Measurements from ENCODE around the gene FGF18.

The FGF18 gene

DNA sequence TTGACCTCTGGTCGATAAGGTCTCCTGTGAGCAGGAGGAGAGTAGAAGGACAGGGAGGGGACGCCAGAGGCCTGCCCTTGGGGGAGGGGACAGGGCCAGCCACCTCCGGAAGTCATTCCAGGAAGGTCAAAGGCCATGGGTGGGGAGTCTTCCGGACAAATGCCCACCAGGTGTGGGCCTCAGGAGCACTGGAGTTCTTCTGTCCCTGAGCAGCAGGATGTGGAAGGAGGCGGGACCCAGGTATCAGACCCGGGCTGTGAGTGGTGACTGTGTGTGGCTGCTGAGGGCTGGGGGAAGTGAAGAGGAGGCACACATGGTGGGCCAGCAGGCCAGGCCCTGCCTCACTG lies 13.9 kb downstream of the FGF18 start:
- no peak overlapping the region for H3K27ac ChIP-seq (ENCODE audit: low read depth, low read length, severe bottlenecking)
- H3K9me3 ChIP-seq (ENCODE audit: control insufficient read depth, low read length): no peaks in the 10 kb centered on the region
- peaks cover 5% of the 10 kb centered on the region for H3K4me1 ChIP-seq (ENCODE audit: control insufficient read depth, insufficient read depth, low read length, poor library complexity, severe bottlenecking)
- no peak overlapping the region for H3K4me3 ChIP-seq (ENCODE audit: extremely low read depth, insufficient read depth, low read length, poor library complexity, severe bottlenecking)
- H3K36me3 ChIP-seq (ENCODE audit: control insufficient read depth, insufficient read depth, low read length): no peaks in the 10 kb centered on the region
- WGBS, 2 experiments (ENCODE audit: insufficient coverage in 2 of 2): 40 to 50% methylated on average over 2 to 6 of the region's 6 CpGs

DNA sequence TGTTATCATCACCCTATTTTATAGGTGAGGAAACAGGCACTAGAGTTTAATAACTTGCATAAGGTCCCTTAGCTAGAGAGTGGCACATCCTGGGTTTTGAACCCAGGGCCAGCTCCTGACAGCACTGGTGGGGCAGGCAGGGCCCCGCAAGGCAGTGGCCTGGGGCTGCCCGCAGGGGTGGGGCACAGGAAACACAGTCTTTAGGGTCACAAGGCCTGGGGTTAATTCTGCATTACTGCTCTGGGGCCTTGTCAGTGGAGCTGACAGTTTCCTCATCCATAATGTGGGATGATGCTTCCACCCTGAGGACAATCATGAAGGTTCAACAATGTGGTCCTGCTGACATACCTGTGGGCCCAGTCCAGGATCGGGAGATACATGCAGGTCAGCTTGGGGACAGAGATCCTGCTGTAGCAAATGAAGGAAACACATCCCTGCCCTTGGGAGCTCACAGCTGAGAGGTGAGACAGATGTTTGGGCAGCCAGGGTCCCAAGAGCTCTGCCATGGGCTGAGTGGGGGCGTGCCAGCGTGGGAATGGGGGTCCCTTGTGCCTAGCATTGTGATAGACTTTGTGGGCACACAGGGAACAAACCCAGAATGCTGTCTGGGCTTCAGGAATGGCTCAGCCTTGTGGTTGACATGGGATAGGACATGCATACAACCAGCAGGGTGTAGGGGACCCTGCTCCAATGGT lies 14.7 kb downstream of the FGF18 start:
- no peaks in the 10 kb centered on the region for H3K9me3 ChIP-seq (ENCODE audit: control insufficient read depth, low read length)
- H3K4me1 ChIP-seq (ENCODE audit: control insufficient read depth, insufficient read depth, low read length, poor library complexity, severe bottlenecking): peaks cover 5% of the 10 kb centered on the region
- no peak overlapping the region for H3K4me3 ChIP-seq (ENCODE audit: extremely low read depth, insufficient read depth, low read length, poor library complexity, severe bottlenecking)
- no peaks in the 10 kb centered on the region for H3K36me3 ChIP-seq (ENCODE audit: control insufficient read depth, insufficient read depth, low read length)
- H3K27ac ChIP-seq (ENCODE audit: low read depth, low read length, severe bottlenecking): no peak overlapping the region
- 85 to 98% methylated on average over 5 of the region's 5 CpGs for WGBS, 2 experiments (ENCODE audit: insufficient coverage in 2 of 2)

DNA sequence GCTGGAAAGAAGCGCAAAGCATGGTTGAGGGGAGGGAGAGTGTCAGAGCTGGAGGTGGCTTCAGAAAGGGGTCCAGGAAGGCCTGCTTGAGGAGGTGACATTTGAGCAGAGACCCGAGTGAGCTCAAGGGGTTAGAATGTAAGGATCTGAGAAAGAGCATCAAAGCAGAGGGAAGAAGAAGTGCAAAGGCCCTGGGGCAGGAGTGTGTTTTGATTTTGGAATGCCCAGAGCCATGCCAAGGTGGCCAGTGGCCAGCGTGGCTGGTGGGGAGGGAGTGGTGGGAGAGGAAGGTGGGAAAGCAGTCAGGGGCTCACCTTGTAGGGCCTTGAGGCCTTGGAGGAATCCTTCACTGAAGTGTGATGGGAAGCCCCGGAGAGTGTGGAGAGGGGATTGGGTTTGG lies 15.4 kb downstream of the FGF18 start:
- Histone ChIP-seq H3K4me1 (ENCODE audit: control insufficient read depth, insufficient read depth, low read length, poor library complexity, severe bottlenecking) (peaks cover 5% of the 10 kb centered on the region), H3K4me3 (ENCODE audit: extremely low read depth, insufficient read depth, low read length, poor library complexity, severe bottlenecking) (no peak overlapping the region), H3K27ac (ENCODE audit: low read depth, low read length, severe bottlenecking) (no peak overlapping the region), H3K9me3 (ENCODE audit: control insufficient read depth, low read length) (no peaks in the 10 kb centered on the region), H3K36me3 (ENCODE audit: control insufficient read depth, insufficient read depth, low read length) (no peaks in the 10 kb centered on the region)
- 89 to 91% methylated on average over 4 of the region's 4 CpGs for WGBS, 2 experiments (ENCODE audit: insufficient coverage in 2 of 2)

DNA sequence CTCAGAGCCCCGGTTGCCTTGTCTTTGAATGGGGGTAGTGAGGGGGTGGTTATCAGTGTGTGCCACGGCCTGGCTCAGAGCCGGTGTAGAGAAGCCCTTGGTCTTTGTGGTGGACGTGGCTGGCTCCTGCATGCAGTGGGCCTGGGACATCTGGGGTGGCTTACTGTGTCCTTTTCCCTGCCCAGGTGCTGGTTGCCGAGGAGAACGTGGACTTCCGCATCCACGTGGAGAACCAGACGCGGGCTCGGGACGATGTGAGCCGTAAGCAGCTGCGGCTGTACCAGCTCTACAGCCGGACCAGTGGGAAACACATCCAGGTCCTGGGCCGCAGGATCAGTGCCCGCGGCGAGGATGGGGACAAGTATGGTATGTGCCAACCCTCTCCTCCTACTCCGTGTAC lies 16.5 kb downstream of the FGF18 start:
- H3K4me1 ChIP-seq (ENCODE audit: control insufficient read depth, insufficient read depth, low read length, poor library complexity, severe bottlenecking): peaks cover 5% of the 10 kb centered on the region
- 90 to 91% methylated on average over 8 to 19 of the region's 20 CpGs for WGBS, 2 experiments (ENCODE audit: insufficient coverage in 2 of 2)
- no peaks in the 10 kb centered on the region for H3K36me3 ChIP-seq (ENCODE audit: control insufficient read depth, insufficient read depth, low read length)
- no peak overlapping the region for H3K4me3 ChIP-seq (ENCODE audit: extremely low read depth, insufficient read depth, low read length, poor library complexity, severe bottlenecking)
- no peaks in the 10 kb centered on the region for H3K9me3 ChIP-seq (ENCODE audit: control insufficient read depth, low read length)
- no peak overlapping the region for H3K27ac ChIP-seq (ENCODE audit: low read depth, low read length, severe bottlenecking)

DNA sequence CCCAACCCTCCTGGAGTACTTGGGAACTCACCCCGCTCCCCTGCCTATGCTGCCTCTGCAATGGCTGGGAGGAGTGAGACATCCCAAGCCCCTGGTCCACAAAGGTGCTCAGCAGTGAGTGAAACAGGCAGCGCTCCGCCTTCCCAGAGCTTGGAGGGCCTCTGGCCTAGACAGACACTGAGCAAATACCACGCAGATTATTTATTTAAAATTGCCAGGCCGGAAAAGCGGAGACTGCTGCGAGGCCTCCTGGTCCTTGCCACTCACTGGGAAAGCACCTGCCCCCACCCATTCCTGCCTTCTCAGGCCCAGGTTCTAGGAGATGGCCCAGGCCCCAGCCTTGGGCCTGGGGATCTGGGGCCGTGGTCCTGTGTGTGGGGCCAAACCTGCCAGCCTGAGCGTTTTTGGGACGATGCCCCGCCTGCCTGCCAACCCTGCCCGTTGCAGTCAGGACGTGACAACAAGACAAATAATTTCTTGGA lies 17.4 kb downstream of the FGF18 start:
- H3K36me3 ChIP-seq (ENCODE audit: control insufficient read depth, insufficient read depth, low read length): no peaks in the 10 kb centered on the region
- no peaks in the 10 kb centered on the region for H3K9me3 ChIP-seq (ENCODE audit: control insufficient read depth, low read length)
- H3K4me3 ChIP-seq (ENCODE audit: extremely low read depth, insufficient read depth, low read length, poor library complexity, severe bottlenecking): no peak overlapping the region
- peaks cover 5% of the 10 kb centered on the region for H3K4me1 ChIP-seq (ENCODE audit: control insufficient read depth, insufficient read depth, low read length, poor library complexity, severe bottlenecking)
- WGBS, 2 experiments (ENCODE audit: insufficient coverage in 2 of 2): 88 to 89% methylated on average over 13 of the region's 13 CpGs
- no peak overlapping the region for H3K27ac ChIP-seq (ENCODE audit: low read depth, low read length, severe bottlenecking)

DNA sequence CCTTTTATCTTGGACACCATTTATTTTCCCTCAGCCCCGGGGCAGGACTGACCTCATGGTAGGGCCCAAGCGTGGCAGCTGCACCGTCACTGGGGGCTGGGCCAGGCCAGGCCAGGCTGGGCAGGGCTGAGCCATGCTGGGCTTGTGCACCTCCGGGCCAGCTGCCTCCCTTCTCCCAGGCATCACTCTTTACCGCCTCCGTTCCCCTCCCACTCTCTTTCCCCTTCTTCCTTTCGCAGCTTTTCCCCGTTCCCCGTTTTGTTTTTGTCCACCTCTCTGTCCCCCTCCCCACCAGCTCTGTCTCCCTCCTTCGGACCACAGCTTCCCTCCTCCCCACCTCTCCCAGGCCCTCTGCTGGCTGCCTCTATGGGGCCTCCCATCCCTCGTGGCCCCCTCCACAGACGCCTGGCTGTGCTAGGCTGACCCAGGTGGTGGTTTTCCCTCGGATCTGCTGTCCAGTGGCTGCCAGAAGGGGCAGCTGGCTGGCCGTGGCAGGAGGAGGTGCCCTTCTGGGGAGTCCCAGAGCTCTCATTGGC lies 17.9 kb downstream of the FGF18 start:
- 40 to 55% methylated on average over 11 to 14 of the region's 14 CpGs for WGBS, 2 experiments (ENCODE audit: insufficient coverage in 2 of 2)
- no peak overlapping the region for H3K4me3 ChIP-seq (ENCODE audit: extremely low read depth, insufficient read depth, low read length, poor library complexity, severe bottlenecking)
- H3K4me1 ChIP-seq (ENCODE audit: control insufficient read depth, insufficient read depth, low read length, poor library complexity, severe bottlenecking): peaks cover 5% of the 10 kb centered on the region
- H3K27ac ChIP-seq (ENCODE audit: low read depth, low read length, severe bottlenecking): no peak overlapping the region
- no peaks in the 10 kb centered on the region for H3K9me3 ChIP-seq (ENCODE audit: control insufficient read depth, low read length)
- H3K36me3 ChIP-seq (ENCODE audit: control insufficient read depth, insufficient read depth, low read length): no peaks in the 10 kb centered on the region

DNA sequence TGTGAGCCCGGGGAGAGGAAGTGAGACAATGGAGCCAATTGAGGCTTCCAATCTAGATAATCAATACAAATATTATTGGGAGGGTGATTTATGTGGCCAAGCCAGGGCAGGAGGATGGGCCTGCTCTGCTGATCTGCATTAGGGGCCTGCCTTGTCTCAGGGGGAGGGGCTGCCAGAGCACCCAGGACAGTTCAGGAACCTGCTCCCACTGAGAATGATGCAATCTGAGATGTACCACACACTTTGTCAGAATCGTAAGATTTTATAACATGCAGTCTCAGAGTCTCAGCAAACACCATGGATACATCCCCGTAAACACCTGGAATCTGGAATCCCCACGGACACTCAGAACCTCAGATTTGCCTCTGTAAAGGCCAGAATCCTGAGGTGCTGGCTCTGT lies 19.3 kb downstream of the FGF18 start:
- Histone ChIP-seq H3K9me3 (ENCODE audit: control insufficient read depth, low read length) (no peaks in the 10 kb centered on the region), H3K27ac (ENCODE audit: low read depth, low read length, severe bottlenecking) (no peak overlapping the region), H3K4me3 (ENCODE audit: extremely low read depth, insufficient read depth, low read length, poor library complexity, severe bottlenecking) (no peak overlapping the region), H3K36me3 (ENCODE audit: control insufficient read depth, insufficient read depth, low read length) (no peaks in the 10 kb centered on the region), H3K4me1 (ENCODE audit: control insufficient read depth, insufficient read depth, low read length, poor library complexity, severe bottlenecking) (no peaks in the 10 kb centered on the region)
- 83 to 88% methylated on average over 3 of the region's 4 CpGs for WGBS, 2 experiments (ENCODE audit: insufficient coverage in 2 of 2)

DNA sequence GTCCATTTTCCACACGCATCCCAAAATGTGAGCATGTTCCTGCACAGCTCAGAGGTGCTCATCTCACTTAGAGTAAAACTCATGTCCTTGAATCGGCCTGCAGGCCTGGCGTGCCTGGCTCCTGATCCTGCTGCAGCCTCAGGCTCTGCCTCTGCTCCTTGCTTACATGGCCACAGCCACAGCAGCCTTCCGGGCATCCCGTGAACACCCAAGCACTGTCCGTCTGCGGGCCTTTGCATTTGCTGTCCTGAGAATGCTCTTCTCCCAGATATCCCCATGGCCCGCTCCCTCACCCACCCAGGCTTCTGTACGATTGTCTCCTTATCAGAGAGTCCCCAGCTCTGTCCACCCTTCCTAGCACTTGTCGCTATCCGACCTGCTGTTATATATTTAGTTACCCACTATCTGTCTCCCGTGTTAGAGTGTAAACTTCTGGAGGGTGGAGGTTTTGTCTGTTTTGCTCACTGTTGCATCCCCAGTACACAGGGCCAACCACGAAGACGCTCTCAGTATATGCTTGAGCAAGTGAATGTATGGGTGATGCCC lies 21.9 kb downstream of the FGF18 start:
- H3K4me1 ChIP-seq (ENCODE audit: control insufficient read depth, insufficient read depth, low read length, poor library complexity, severe bottlenecking): no peaks in the 10 kb centered on the region
- no peak overlapping the region for H3K4me3 ChIP-seq (ENCODE audit: extremely low read depth, insufficient read depth, low read length, poor library complexity, severe bottlenecking)
- no peak overlapping the region for H3K27ac ChIP-seq (ENCODE audit: low read depth, low read length, severe bottlenecking)
- no peaks in the 10 kb centered on the region for H3K36me3 ChIP-seq (ENCODE audit: control insufficient read depth, insufficient read depth, low read length)
- no peaks in the 10 kb centered on the region for H3K9me3 ChIP-seq (ENCODE audit: control insufficient read depth, low read length)
- 92% methylated on average over 10 to 11 of the region's 14 CpGs for WGBS, 2 experiments (ENCODE audit: insufficient coverage in 2 of 2)

DNA sequence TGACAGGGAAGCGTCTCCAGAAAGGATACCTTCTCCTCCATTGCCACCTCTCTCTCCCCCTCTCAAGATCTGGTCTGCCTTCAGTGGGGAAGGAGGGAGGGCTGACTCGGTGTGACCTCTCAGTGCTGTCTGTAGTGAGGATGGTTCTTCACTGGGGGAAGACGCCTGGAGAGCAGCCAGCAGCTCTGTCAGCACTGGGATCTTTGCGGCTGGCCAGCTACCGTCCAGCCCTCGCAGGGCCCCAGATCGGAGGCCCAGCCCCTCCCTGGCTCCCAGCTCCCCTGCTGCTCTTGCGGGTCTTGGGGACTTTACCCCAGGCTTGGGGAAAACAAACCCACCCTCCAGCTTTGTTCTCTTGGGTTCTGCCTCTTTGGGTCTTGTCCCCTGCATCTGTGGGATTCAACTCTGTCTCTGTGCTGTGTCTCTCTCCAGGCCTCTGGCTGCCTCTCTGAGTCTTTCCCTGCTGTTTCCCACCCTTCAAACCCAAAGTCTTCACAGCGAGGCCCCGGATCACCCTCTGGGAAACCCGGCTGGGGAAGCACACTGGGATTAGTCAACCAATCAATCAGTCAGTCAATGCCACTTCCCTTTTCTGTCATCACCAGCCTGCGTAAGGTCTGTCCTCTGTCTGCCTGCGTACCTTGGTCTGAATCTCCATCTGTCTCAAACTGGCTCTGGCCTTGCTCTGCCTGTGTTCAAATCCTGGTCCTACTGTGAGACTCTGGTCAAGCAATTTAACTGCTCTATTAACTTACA lies 23.0 kb downstream of the FGF18 start:
- 73 to 75% methylated on average over 12 of the region's 13 CpGs for WGBS, 2 experiments (ENCODE audit: insufficient coverage in 2 of 2)
- peaks cover 3% of the 10 kb centered on the region for H3K4me1 ChIP-seq (ENCODE audit: control insufficient read depth, insufficient read depth, low read length, poor library complexity, severe bottlenecking)
- H3K36me3 ChIP-seq (ENCODE audit: control insufficient read depth, insufficient read depth, low read length): no peaks in the 10 kb centered on the region
- H3K9me3 ChIP-seq (ENCODE audit: control insufficient read depth, low read length): no peaks in the 10 kb centered on the region
- H3K4me3 ChIP-seq (ENCODE audit: extremely low read depth, insufficient read depth, low read length, poor library complexity, severe bottlenecking): no peak overlapping the region
- no peak overlapping the region for H3K27ac ChIP-seq (ENCODE audit: low read depth, low read length, severe bottlenecking)

DNA sequence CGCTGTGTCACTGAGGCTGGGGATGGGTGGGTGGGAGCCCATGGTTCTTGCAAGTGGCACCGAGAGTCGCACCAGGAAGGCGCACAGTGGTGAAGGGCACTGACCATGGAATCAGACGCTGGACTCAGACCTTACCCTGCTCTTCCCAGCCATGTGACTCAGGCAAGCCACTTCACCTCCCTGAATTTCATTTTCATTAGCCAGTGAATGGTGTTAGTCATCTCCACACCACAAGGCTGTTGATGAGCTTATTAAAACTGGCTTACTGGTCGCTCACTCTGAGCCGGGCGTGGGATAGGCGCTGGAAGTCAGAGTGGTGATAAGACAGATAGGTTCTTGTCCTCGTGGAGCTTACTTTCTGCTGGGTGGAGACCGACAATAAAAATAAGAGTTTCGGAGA lies 25.1 kb downstream of the FGF18 start:
- Histone ChIP-seq H3K4me1 (ENCODE audit: control insufficient read depth, insufficient read depth, low read length, poor library complexity, severe bottlenecking) (peaks cover 5% of the 10 kb centered on the region), H3K4me3 (ENCODE audit: extremely low read depth, insufficient read depth, low read length, poor library complexity, severe bottlenecking) (no peak overlapping the region), H3K9me3 (ENCODE audit: control insufficient read depth, low read length) (no peaks in the 10 kb centered on the region), H3K27ac (ENCODE audit: low read depth, low read length, severe bottlenecking) (no peak overlapping the region), H3K36me3 (ENCODE audit: control insufficient read depth, insufficient read depth, low read length) (no peaks in the 10 kb centered on the region)
- 95% methylated on average over 11 to 12 of the region's 12 CpGs for WGBS, 2 experiments (ENCODE audit: insufficient coverage in 2 of 2)
